T1000 (cell line): ENCODE data around the gene MAN1A2.

Experiments
- DNase-seq: peaks from one replicate; lab custom pipeline; 2025; ENCODE audit warnings: mixed read lengths; lab: John Stamatoyannopoulos, UW

The MAN1A2 gene

GRCh38 chr1:117577191-117577885, 210.1 kb downstream of the MAN1A2 start:
- no peak for DNase-seq

DNA sequence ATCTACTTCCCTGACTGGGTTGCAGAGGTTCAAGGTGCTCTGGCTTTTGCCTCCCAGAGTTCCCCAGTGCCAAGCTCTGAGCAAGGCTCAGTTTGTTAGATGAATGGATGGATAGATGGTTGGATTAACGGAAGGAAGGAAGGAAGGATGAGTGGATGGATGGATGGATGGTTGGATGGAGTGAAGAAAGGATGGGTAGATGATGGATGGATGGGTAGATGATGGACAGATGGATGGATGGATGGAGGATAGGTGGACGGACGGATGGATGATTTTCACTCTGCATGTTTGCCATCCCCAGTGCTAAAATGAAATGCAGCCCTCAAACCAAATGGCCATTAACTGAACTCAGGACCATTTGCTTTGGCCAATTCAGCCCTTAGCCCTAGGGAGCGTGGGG, 211.2 kb downstream of the MAN1A2 start:
- no peak for DNase-seq
